HepG2 (cell line): Measurements from ENCODE around the gene TLR9. TPM values are rescaled to one million over a fixed set of nuclear protein-coding genes. Genes with fewer than 3 reads are reported as not detected.
A peak's percentile ranks its signal among the peaks of the same experiment; 100 is the strongest.

Experiments
- ATAC-seq: fragments of 200-7000 bp; cut with Tn5 transposase; 3 replicates; pipeline ENCODE4 v1.9.1; 2020; ENCODE audit warnings: mild to moderate bottlenecking, moderate library complexity
- BruUV-seq: library from RNA; stranded (reverse); fragments of 400-500 nt; replicated peaks from 2 replicates; lab custom pipeline; 2021; lab: Mats Ljungman, UMichigan
- CTCF ChIA-PET: fragments of 300-600 bp; formaldehyde crosslinking; extraction: SDS; loops from one replicate; lab custom pipeline; 2021; ENCODE audit warnings: low total read pairs, inconsistent platforms, low intra/inter-chr PET ratio; lab: Yijun Ruan, JAX
- POLR2A ChIA-PET: fragments of 350-600 bp; sonication (Branson Sonifier 250); formaldehyde crosslinking; loops from one replicate; lab custom pipeline; 2020; ENCODE audit warnings: antibody characterized with exemption, inconsistent platforms; lab: Yijun Ruan, JAX
- DNase-seq: peaks from one replicate; pipeline ENCODE4 v3.0.0-alpha.2; 2015; ENCODE audit warnings: low spot score
- FAIRE-seq: peaks from 3 replicates; lab custom pipeline; 2011; peaks lifted over from hg19 to GRCh38; lab: Jason Lieb, UNC
- H2AFZ ChIP-seq: one replicate; pipeline ENCODE4 v1.6.1; 2011; ENCODE audit warnings: low read length, inconsistent platforms
- H3K27ac ChIP-seq: fragments of 300-600 bp; 3 replicates; pipeline ENCODE4 v1.8.0; 2011; ENCODE audit warnings: mixed run types, mild to moderate bottlenecking, mixed read lengths, low read length, inconsistent platforms; ENCODE audit not compliant: insufficient read depth; ENCODE audit errors: extremely low read length
- H3K27me3 ChIP-seq, 2 experiments: fragments of 200-600 bp in 1 of 2; 2 replicates in 1 of 2; 3 replicates in 1 of 2; pipeline versions ENCODE4 v1.6.0 to v1.8.0; 2011; ENCODE audit warnings: low read length in 2 of 2, mild to moderate bottlenecking in 2 of 2, moderate library complexity in 2 of 2, inconsistent platforms in 1 of 2; ENCODE audit not compliant: insufficient read depth in 2 of 2, control insufficient read depth in 1 of 2
- H3K36me3 ChIP-seq, 2 experiments: fragments of 200-600 bp in 1 of 2; replicated peaks in 1 of 2; 2 replicates in 1 of 2; 3 replicates in 1 of 2; pipeline versions ENCODE4 v1.5.1 to v1.8.0; 2011; ENCODE audit warnings: low read length in 2 of 2, inconsistent platforms in 1 of 2; ENCODE audit not compliant: insufficient read depth in 2 of 2, control insufficient read depth in 1 of 2
- H3K4me1 ChIP-seq: 2 replicates; pipeline ENCODE4 v1.5.1; 2012; ENCODE audit warnings: low read length, inconsistent platforms; ENCODE audit not compliant: insufficient read depth
- H3K4me2 ChIP-seq: 2 replicates; pipeline ENCODE4 v1.6.0; 2011; ENCODE audit warnings: low read depth, low read length, inconsistent platforms
- H3K4me3 ChIP-seq, 3 experiments: fragments of 200-600 bp in 1 of 3; sonication (generic), shearing (Covaris generic) in 1 of 3; replicated peaks in 1 of 3; 2 replicates each; pipeline ENCODE4 v1.5.1; 2011 to 2016; ENCODE audit warnings: low read length in 3 of 3, inconsistent platforms in 2 of 3, low read depth in 2 of 3, mild to moderate bottlenecking in 2 of 3, control low read depth in 1 of 3, mixed read lengths in 1 of 3; ENCODE audit not compliant: insufficient read depth in 1 of 3
- H3K79me2 ChIP-seq: one replicate; pipeline ENCODE4 v1.6.1; 2011; ENCODE audit warnings: low read length, inconsistent platforms; ENCODE audit not compliant: insufficient read depth
- H3K9ac ChIP-seq: 2 replicates; pipeline ENCODE4 v1.6.0; 2011; ENCODE audit warnings: mild to moderate bottlenecking, low read depth, low read length, inconsistent platforms; ENCODE audit not compliant: insufficient read depth
- H3K9me3 ChIP-seq: 2 replicates; pipeline ENCODE4 v1.5.1; 2012; ENCODE audit warnings: mild to moderate bottlenecking, low read length
- H4K20me1 ChIP-seq: 2 replicates; pipeline ENCODE4 v1.6.0; 2011; ENCODE audit warnings: inconsistent platforms, mild to moderate bottlenecking, low read length, moderate library complexity; ENCODE audit not compliant: insufficient read depth
- AGO2 ChIP-seq: fragments of 200-400 bp; formaldehyde crosslinking; optimal IDR thresholded peaks from 2 replicates; pipeline ENCODE3; 2017; ENCODE audit warnings: mild to moderate bottlenecking, low read depth, low read length, moderate library complexity
- ARHGAP35 ChIP-seq: sonication (generic); formaldehyde crosslinking; IDR thresholded peaks from 2 replicates; pipeline ENCODE4 v1.9.0; 2022; ENCODE audit warnings: mild to moderate bottlenecking, inconsistent platforms, moderate library complexity, missing genetic modification reagents, borderline replicate concordance
- ATM ChIP-seq: fragments of 450-650 bp; IDR thresholded peaks from 2 replicates; pipeline ENCODE4 v1.7.1; 2017; ENCODE audit warnings: mild to moderate bottlenecking, borderline replicate concordance
- CSRNP1 ChIP-seq: sonication (generic); formaldehyde crosslinking; IDR thresholded peaks from 2 replicates; pipeline ENCODE4 v1.8.1; 2023; ENCODE audit warnings: mild to moderate bottlenecking, missing genetic modification reagents
- ELF4 ChIP-seq: sonication (generic); formaldehyde crosslinking; IDR thresholded peaks from 2 replicates; pipeline ENCODE4 v1.5.0; 2020; ENCODE audit warnings: missing genetic modification reagents, mild to moderate bottlenecking, moderate library complexity, borderline replicate concordance
- ELK4 ChIP-seq: sonication (generic); formaldehyde crosslinking; IDR thresholded peaks from 2 replicates; pipeline ENCODE4 v1.9.0; 2021; ENCODE audit warnings: missing genetic modification reagents, borderline replicate concordance
- FOXK1 ChIP-seq: sonication (generic); formaldehyde crosslinking; IDR thresholded peaks from 2 replicates; pipeline ENCODE4 v1.4.0; 2020; ENCODE audit warnings: low read depth, missing genetic modification reagents, borderline replicate concordance
- GABPB1 ChIP-seq: IDR thresholded peaks from 2 replicates; pipeline ENCODE4 v1.6.1; 2016; ENCODE audit warnings: mild to moderate bottlenecking, missing genetic modification reagents, moderate library complexity, missing compliant biosample characterization
- IRF2 ChIP-seq: IDR thresholded peaks from 2 replicates; pipeline ENCODE4 v1.6.1; 2018; ENCODE audit warnings: missing genetic modification reagents, missing compliant biosample characterization
- MATR3 ChIP-seq: sonication (generic); formaldehyde crosslinking; IDR thresholded peaks from 2 replicates; pipeline ENCODE4 v1.4.0; 2020; ENCODE audit warnings: missing genetic modification reagents
- MEIS1 ChIP-seq: sonication (generic); formaldehyde crosslinking; IDR thresholded peaks from 2 replicates; pipeline ENCODE4 v1.9.0; 2021; ENCODE audit warnings: mild to moderate bottlenecking, missing genetic modification reagents, moderate library complexity, borderline replicate concordance
- NR2F6 ChIP-seq, 2 experiments: IDR thresholded peaks; 2 replicates each; pipeline ENCODE4 v1.6.1; 2016; ENCODE audit warnings: antibody characterized with exemption in 1 of 2, mild to moderate bottlenecking in 1 of 2
- RFX1 ChIP-seq: fragments of 450-650 bp; IDR thresholded peaks from 2 replicates; pipeline ENCODE4 v1.6.1; 2017
- SAFB2 ChIP-seq: sonication (generic); formaldehyde crosslinking; IDR thresholded peaks from 2 replicates; pipeline ENCODE4 v1.5.1; 2020; ENCODE audit warnings: missing genetic modification reagents, low read depth, mild to moderate bottlenecking, borderline replicate concordance
- SNAPC5 ChIP-seq: sonication (generic); formaldehyde crosslinking; IDR thresholded peaks from 2 replicates; pipeline ENCODE4 v1.8.1; 2023; ENCODE audit warnings: mild to moderate bottlenecking, missing genetic modification reagents, borderline replicate concordance
- ZNF138 ChIP-seq: sonication (generic); formaldehyde crosslinking; IDR thresholded peaks from 2 replicates; pipeline ENCODE4 v1.5.0; 2020; ENCODE audit warnings: mild to moderate bottlenecking, low read depth, missing genetic modification reagents
- ZNF558 ChIP-seq: sonication (generic); formaldehyde crosslinking; IDR thresholded peaks from 2 replicates; pipeline ENCODE4 v1.9.0; 2022; ENCODE audit warnings: mild to moderate bottlenecking, missing genetic modification reagents, borderline replicate concordance
- ZNF776 ChIP-seq: sonication (generic); formaldehyde crosslinking; IDR thresholded peaks from 2 replicates; pipeline ENCODE4 v1.4.0; 2020; ENCODE audit warnings: mild to moderate bottlenecking, missing genetic modification reagents
- ZNF777 ChIP-seq: sonication (generic); formaldehyde crosslinking; IDR thresholded peaks from 2 replicates; pipeline ENCODE4 v1.4.0; 2020; ENCODE audit warnings: missing genetic modification reagents
- ZNF839 ChIP-seq: sonication (generic); formaldehyde crosslinking; IDR thresholded peaks from 2 replicates; pipeline ENCODE4 v1.4.0; 2020; ENCODE audit warnings: missing genetic modification reagents, mild to moderate bottlenecking, borderline replicate concordance
- WGBS: methylation state at CpG from one replicate; pipeline ENCODE4 v1.1.6; 2017; ENCODE audit warnings: low lambda C conversion rate; 5-methylcytosine and 5-hydroxymethylcytosine counted together
- in situ Hi-C: cut with HindIII; loops from 2 replicates; pipeline ENCODE4 v1.10.0; 2017; ENCODE audit warnings: low pct_unique_long_range_greater_than_20kb; ENCODE audit not compliant: extremely low pct_ligation_motif_present
- intact Hi-C: fragments of 100-400 bp; cut with micrococcal nuclease; formaldehyde crosslinking; loops from one replicate; pipeline ENCODE4 v1.10.0; 2022; ENCODE audit not compliant: unreplicated experiment
- polyA plus RNA-seq, 8 experiments: library from polyadenylated mRNA; depleted of rRNA in 3 of 8; stranded (reverse) in 7 of 8; unstranded in 1 of 8; fragments of >200 nt; fragmentation: Illumina TruSeq in 4 of 8; extraction: Trizol in 4 of 8; gene quantifications; 2 replicates each; pipeline versions ENCODE4 v1.2.1 to v1.2.3, GENCODE V29; 2011 to 2016; ENCODE audit warnings: low read depth in 4 of 8, missing spikeins in 1 of 8, mixed read lengths in 1 of 8; ENCODE audit not compliant: insufficient read depth in 1 of 8
- total RNA-seq, 5 experiments: library from RNA; depleted of rRNA; stranded (reverse); fragments of >200 nt; fragmentation: Illumina TruSeq; extraction: Trizol; gene quantifications; 2 replicates each; pipeline ENCODE4 v1.2.3, GENCODE V29; 2016; ENCODE audit warnings: low read depth in 1 of 5

Gene TLR9
- total and polyA plus RNA-seq, 2 of the 13 experiments (the other 11 are each of a cell fraction or from before 2014, with no cell fraction given): not detected

- TF ChIP-seq ELK4 (CRISPR knock-in tag) (no peak), NR2F6 (IDR thresholded peaks at IDR 0.05) (no peak), NR2F6 (CRISPR knock-in tag; IDR thresholded peaks at IDR 0.05) (no peak), ZNF777 (CRISPR knock-in tag) (no peak), GABPB1 (no peak), MEIS1 (CRISPR knock-in tag) (no peak), SNAPC5 (CRISPR knock-in tag) (no peak), MATR3 (CRISPR knock-in tag) (no peak), RFX1 (peak; percentile 67), ZNF776 (no peak), AGO2 (peak; percentile 46)
Observed at GRCh38 chr3:52248816-52249547, 23.5 kb upstream of the TLR9 start (continued).

GRCh38 chr3:52248165-52248541 lies 22.7 kb upstream of the TLR9 start:
- no peak overlapping the region for H3K4me3 ChIP-seq
- ChIA-PET CTCF (no interaction called here), POLR2A (interaction anchor here (1.0 to 2.9 kb wide), 4 partner anchors 8 to 31 kb away, joined by 3 to 13 read pairs (median 8); partner anchors contain the start of genes TWF2 and WDR82)
- H3K79me2 ChIP-seq: no peaks in the 10 kb centered on the region
- in situ Hi-C loops: no loop called here
- peaks cover under 1% of the 10 kb centered on the region in 2 experiments; a peak in 4 of 5 replicates for H3K36me3 ChIP-seq
- H3K9me3 ChIP-seq: no peaks in the 10 kb centered on the region
- H3K4me2 ChIP-seq: no peak overlapping the region
- ATAC-seq: no peak
- WGBS: 80% methylated on average over 1 of the region's 10 CpGs
- no peaks in the 10 kb centered on the region for H4K20me1 ChIP-seq
- no peak overlapping the region for H3K27ac ChIP-seq
- H3K27me3 ChIP-seq: no peaks in the 10 kb centered on the region
- peaks cover 38% of the 10 kb centered on the region for H3K4me1 ChIP-seq
- intact Hi-C loops: no loop called here
- no peak overlapping the region for H3K9ac ChIP-seq
- no peak overlapping the region for H2AFZ ChIP-seq
- no TSS peak for BruUV-seq
- FAIRE-seq: no peak
- DNase-seq: no peak
- no peak for TF ChIP-seq RFX1
- no peak for TF ChIP-seq FOXK1 (CRISPR knock-in tag)
- no peak for TF ChIP-seq CSRNP1 (CRISPR knock-in tag)
- TF ChIP-seq ARHGAP35 (CRISPR knock-in tag): no peak
- no peak for TF ChIP-seq ATM
- no peak for TF ChIP-seq MATR3 (CRISPR knock-in tag)
- no peak for TF ChIP-seq ZNF558 (CRISPR knock-in tag)
- no peak for TF ChIP-seq ZNF138
- no peak for TF ChIP-seq SAFB2
- TF ChIP-seq IRF2 (CRISPR knock-in tag): no peak
- TF ChIP-seq ELF4 (CRISPR knock-in tag): no peak
- no peak for TF ChIP-seq ZNF839 (CRISPR knock-in tag)
